ENCODE data around the gene AGT. TPM values are rescaled to one million over a fixed set of nuclear protein-coding genes. Genes with fewer than 3 reads are reported as not detected.
"Not testable (repeated sequence)": the region's sequence is repeated elsewhere in the genome, so short reads cannot be mapped to it uniquely, and the experiment has no call there.

The AGT gene
- total RNA-seq, 1 experiment from 2014 or later = not detected

DNA sequence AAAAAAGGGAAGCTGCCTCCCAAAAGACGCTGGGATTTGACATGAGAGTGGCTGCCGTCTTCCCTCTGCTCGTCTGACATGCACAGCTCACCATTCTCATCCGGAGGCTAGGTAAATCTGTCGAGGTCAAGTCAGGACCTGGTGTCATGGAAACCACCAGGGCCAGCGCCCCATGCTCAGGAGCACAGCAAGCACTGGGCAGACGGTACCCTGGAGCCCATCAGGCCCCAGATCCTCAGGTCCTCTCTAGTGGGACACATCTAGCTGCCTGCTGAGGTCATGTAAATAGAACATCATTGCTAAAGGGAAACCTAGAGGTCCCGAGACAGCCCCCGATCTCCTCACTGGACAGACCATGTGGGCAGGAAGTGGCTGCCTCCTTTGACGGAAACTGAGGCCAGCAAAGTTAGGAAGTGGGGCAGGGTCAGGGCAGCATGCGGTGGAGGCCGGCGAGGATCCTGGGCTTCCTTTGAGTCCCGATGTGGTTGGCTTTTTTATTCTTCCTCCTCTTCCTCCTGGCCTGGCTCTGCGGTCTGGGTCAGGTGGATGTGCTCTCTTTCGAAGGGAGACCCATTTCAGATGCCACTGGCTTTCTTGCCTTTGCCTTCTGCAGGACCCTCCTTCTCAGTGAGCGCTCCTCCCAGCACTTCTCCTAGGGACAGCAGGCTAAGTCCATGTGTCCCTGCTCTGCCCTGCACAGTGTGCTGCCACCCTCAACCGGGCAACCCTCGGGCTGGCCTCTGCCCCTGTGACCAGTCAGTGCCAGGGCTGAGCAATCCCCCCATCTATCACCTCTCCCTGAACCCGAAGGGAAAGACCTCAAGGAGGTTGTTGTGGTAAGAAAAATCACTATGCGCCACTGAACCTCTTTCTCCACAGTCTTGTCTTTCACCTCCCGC, 5.9 kb downstream of the AGT start:
- Histone ChIP-seq H3K4me3 (no peak overlapping the region), H3K4me1 (replicated peaks) (no peaks in the 10 kb centered on the region), H3K27me3 (replicated peaks) (no peaks in the 10 kb centered on the region), H3K36me3 (no peaks in the 10 kb centered on the region), H3K9me3 (replicated peaks) (no peaks in the 10 kb centered on the region), H3K27ac (no peak overlapping the region)
- no peak for DNase-seq (ENCODE audit: low read depth in 1 of 2, low spot score in 2 of 2)

DNA sequence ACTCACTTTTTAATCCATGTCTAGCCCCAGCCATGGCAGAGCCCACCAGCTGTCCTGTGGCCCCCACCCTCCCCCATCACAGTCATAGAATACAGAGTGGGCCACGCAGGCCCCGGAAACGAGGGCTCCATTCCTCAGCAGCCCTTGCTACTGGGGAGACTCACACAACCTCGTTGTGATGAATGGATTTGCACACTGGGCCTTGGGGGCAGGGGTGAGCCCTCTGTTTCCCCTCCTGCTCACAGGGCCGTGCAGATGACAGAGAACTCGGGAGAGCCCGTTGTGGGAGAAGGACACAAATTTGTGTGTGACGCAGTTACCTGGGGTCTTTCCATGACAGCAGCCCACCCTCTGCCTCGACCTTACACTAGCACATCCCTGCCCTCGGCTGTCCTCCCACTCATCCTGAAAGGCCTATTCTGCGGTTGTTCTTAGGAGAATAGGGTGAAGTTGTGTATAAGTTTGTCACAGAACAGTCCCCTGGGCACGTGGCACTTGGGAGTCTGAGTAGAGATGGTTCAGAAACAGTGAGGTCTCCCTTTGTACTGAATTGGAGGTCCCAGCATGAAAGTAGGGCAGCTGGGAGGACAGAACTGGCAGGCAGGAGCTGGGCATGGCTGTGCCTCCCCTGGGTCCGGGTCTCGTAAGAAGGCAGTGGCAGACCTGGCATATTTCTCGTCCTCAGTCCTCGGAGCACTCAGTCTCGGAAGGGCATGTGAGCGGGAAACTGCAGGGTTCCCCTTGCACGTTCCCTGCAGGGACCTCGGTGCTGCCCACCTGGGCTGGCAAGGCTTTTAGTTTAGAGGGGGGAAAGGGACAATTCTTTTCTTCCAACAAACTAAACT, 6.8 kb downstream of the AGT start:
- Histone ChIP-seq H3K4me3 (no peak overlapping the region), H3K27ac (no peak overlapping the region), H3K9me3 (replicated peaks) (no peaks in the 10 kb centered on the region), H3K27me3 (replicated peaks) (no peaks in the 10 kb centered on the region), H3K36me3 (no peaks in the 10 kb centered on the region), H3K4me1 (replicated peaks) (no peaks in the 10 kb centered on the region)
- no peak for DNase-seq (ENCODE audit: low read depth in 1 of 2, low spot score in 2 of 2)

- Histone ChIP-seq H3K27ac (no peak overlapping the region), H3K27me3 (replicated peaks) (no peaks in the 10 kb centered on the region), H3K4me1 (replicated peaks) (no peaks in the 10 kb centered on the region), H3K9me3 (replicated peaks) (no peaks in the 10 kb centered on the region), H3K36me3 (no peaks in the 10 kb centered on the region), H3K4me3 (no peak overlapping the region)
- DNase-seq (ENCODE audit: low read depth in 1 of 2, low spot score in 2 of 2) = no peak
Observed at GRCh38 chr1:230706020-230706699, 7.8 kb downstream of the AGT start.

- Histone ChIP-seq H3K9me3 (replicated peaks) (no peaks in the 10 kb centered on the region), H3K4me1 (replicated peaks) (no peaks in the 10 kb centered on the region), H3K27me3 (replicated peaks) (no peaks in the 10 kb centered on the region), H3K36me3 (no peaks in the 10 kb centered on the region), H3K4me3 (no peak overlapping the region), H3K27ac (no peak overlapping the region)
- no peak for DNase-seq (ENCODE audit: low read depth in 1 of 2, low spot score in 2 of 2)
Observed at GRCh38 chr1:230705289-230706019, 8.5 kb downstream of the AGT start.

GRCh38 chr1:230704830-230705229, 9.1 kb downstream of the AGT start:
- H3K36me3 ChIP-seq = no peaks in the 10 kb centered on the region
- no peak for DNase-seq (ENCODE audit: low read depth in 1 of 2, low spot score in 2 of 2)

DNA sequence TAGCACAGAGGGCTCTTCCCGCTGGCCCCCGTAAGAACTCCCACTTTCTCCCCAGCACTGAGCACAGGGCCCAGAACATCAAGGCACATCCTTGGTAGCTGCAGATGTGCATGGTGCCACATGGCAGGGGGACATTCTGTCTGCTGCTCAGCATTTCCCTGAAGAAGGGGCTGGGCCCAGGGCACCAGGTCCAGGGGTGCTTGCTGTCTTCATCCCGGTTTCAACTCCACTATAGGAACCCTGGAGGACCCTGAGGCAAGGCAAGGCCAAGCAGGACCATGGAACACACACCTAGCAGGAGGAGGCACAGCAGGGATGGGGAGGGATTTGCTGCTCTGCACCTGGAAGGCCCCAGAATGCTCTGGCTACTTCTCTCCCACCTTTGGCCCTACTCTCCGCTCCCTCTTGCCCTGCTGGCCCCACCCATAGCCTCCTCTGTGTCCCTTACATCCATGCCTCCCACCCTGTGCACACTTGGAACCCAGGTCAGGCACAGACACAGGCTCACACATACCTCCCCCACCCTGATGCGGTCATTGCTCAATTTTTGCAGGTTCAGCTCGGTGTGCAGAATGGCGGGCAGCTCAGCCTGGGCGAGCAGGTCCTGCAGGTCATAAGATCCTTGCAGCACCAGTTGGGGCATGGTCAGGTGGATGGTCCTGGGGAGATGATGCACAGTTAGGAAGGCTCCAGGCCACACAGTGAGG, 10.1 kb downstream of the AGT start:
- Histone ChIP-seq H3K27ac (no peak overlapping the region), H3K9me3 (replicated peaks) (no peaks in the 10 kb centered on the region), H3K4me3 (no peak overlapping the region), H3K4me1 (replicated peaks) (no peaks in the 10 kb centered on the region), H3K27me3 (replicated peaks) (no peaks in the 10 kb centered on the region), H3K36me3 (no peaks in the 10 kb centered on the region)
- DNase-seq (ENCODE audit: low read depth in 1 of 2, low spot score in 2 of 2) = no peak

More at GRCh38 chr1:230704830-230705229, 9.1 kb downstream of the AGT start:
- H3K27ac ChIP-seq = no peak overlapping the region
- no peaks in the 10 kb centered on the region for H3K4me1 ChIP-seq (replicated peaks)
- H3K27me3 ChIP-seq (replicated peaks) = no peaks in the 10 kb centered on the region
- H3K4me3 ChIP-seq = no peak overlapping the region
- no peaks in the 10 kb centered on the region for H3K9me3 ChIP-seq (replicated peaks)

DNA sequence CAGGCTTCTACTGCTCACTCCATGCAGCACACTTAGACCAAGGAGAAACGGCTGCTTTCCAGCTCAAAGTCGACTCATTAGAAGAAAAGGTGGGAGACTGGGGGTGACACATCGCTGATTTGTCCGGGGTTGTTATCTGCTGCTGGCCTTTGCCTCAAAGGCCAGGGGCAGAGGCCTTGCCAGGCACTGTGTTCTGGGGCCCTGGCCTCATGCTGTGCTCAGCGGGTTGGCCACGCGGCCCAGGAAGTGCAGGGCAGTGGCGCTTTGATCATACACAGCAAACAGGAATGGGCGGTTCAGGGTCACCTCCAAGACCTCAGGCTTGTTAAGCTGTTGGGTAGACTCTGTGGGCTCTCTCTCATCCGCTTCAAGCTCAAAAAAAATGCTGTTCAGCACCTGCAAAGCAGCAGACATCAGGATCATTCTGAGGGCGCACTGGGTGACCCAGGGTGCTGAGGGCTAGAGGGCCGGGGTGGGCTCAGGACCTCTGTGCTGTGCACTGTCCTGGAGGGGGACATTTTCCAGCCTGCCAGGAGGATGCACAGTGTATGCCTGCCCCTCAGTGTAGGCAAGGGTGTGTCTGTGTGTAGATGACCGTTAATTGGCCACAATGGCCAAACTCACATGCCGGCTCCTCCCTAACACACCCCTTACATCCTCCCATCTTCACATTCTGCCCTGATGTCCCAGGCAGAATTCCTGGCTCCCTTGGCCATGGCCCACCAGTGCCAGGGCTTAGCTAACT, 10.8 kb downstream of the AGT start:
- Histone ChIP-seq H3K27ac (no peak overlapping the region), H3K36me3 (no peaks in the 10 kb centered on the region), H3K4me3 (no peak overlapping the region), H3K9me3 (replicated peaks) (no peaks in the 10 kb centered on the region), H3K27me3 (replicated peaks) (no peaks in the 10 kb centered on the region), H3K4me1 (replicated peaks) (no peaks in the 10 kb centered on the region)
- no peak for DNase-seq (ENCODE audit: low read depth in 1 of 2, low spot score in 2 of 2)

DNA sequence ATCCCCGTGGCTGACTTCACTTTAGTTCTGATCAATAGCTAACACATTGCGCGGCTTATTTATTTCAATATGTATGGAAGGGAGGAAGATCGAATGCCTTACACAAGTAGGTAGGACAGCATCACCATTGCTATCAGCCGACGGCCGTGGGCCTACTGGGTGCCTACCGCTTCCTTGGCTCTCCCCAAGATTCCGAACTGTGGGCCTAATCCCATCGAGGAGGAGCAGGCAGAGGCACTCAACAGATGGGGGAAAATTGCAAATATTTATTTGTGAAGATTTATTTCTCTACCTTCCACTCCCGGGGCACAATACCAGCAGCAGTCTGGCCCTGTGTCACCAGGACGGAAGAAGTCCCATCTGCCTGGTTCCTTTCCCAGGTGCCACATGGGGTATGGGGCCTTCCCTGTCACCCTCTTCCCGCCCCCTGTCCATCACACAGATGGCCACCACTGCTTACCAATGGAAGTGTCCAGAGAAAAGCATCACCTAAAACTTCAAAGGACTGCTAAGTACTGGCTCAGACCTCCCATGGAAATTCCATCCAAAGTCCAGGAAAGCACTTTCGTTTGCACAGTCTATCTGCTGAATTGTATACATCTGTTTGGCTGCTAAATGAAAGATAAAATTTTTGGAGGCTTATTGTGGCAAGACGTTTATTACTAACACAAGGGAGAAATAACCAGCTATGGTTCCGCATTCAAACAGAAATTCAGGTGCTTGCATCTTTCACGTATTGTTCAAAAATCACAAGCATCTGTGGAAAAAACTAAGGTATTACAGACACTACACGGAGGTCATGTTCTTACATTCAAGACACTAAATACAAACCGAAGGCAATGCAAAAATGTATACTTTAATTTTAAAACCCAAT, 11.8 kb downstream of the AGT start:
- Histone ChIP-seq H3K36me3 (no peaks in the 10 kb centered on the region), H3K27me3 (replicated peaks) (no peaks in the 10 kb centered on the region), H3K27ac (no peak overlapping the region), H3K4me3 (no peak overlapping the region), H3K4me1 (replicated peaks) (no peaks in the 10 kb centered on the region), H3K9me3 (replicated peaks) (no peaks in the 10 kb centered on the region)
- no peak for DNase-seq (ENCODE audit: low read depth in 1 of 2, low spot score in 2 of 2)

- Histone ChIP-seq H3K4me1 (replicated peaks) (no peaks in the 10 kb centered on the region), H3K27ac (no peak overlapping the region), H3K27me3 (replicated peaks) (no peaks in the 10 kb centered on the region), H3K9me3 (replicated peaks) (no peaks in the 10 kb centered on the region), H3K36me3 (no peaks in the 10 kb centered on the region), H3K4me3 (no peak overlapping the region)
- no peak for DNase-seq (ENCODE audit: low read depth in 1 of 2, low spot score in 2 of 2)
Observed at GRCh38 chr1:230701434-230701833, 12.5 kb downstream of the AGT start.

GRCh38 chr1:230700132-230700531, 13.8 kb downstream of the AGT start:
- H3K36me3 ChIP-seq = no peaks in the 10 kb centered on the region
- H3K27ac ChIP-seq = no peak overlapping the region
- H3K4me1 ChIP-seq (replicated peaks) = no peaks in the 10 kb centered on the region
- H3K27me3 ChIP-seq (replicated peaks) = no peaks in the 10 kb centered on the region
- H3K4me3 ChIP-seq = no peak overlapping the region
- no peak for DNase-seq (ENCODE audit: low read depth in 1 of 2, low spot score in 2 of 2)
- no peaks in the 10 kb centered on the region for H3K9me3 ChIP-seq (replicated peaks)

- no peak for DNase-seq (ENCODE audit: low read depth in 1 of 2, low spot score in 2 of 2)
- Histone ChIP-seq H3K27ac (no peak overlapping the region), H3K36me3 (no peaks in the 10 kb centered on the region), H3K9me3 (replicated peaks) (no peaks in the 10 kb centered on the region), H3K27me3 (replicated peaks) (no peaks in the 10 kb centered on the region), H3K4me3 (no peak overlapping the region), H3K4me1 (replicated peaks) (no peaks in the 10 kb centered on the region)
Observed at GRCh38 chr1:230699716-230700115, 14.2 kb downstream of the AGT start.

- H3K27me3 ChIP-seq (replicated peaks); H3K36me3 ChIP-seq; H3K4me1 ChIP-seq (replicated peaks); DNase-seq (ENCODE audit: low read depth in 1 of 2, low spot score in 2 of 2); H3K27ac ChIP-seq; H3K4me3 ChIP-seq; H3K9me3 ChIP-seq (replicated peaks): not testable (repeated sequence)
Observed at GRCh38 chr1:230698964-230699363, 15.0 kb downstream of the AGT start.
